ENCODE data around the gene SCYL3. TPM values are rescaled to one million over a fixed set of nuclear protein-coding genes. Genes with fewer than 3 reads are reported as not detected.
"Not testable (repeated sequence)": the region's sequence is repeated elsewhere in the genome, so short reads cannot be mapped to it uniquely, and the experiment has no call there.

The SCYL3 gene
- total RNA-seq, 2 experiments from 2014 or later, result 3.5 to 3.6 TPM

DNA sequence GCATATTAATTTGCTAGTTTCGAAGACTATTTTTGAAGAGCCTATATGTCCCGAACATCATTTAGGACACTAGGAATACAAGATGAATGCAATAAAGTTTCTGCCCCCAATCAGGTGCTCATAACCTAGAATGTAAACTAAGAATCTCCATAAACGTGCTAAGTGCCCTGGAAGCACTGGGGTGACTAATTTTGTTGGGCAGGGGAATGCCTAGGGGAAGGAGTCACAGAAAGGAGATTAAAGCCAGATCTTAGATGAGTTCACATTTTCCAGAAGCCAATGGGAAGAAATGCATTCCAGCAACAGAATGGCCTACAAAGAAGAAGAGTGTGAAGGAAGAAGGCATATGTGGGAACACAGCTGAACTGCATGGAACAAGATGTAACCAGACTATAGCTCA, 19.5 kb downstream of the SCYL3 start:
- H3K27ac Mint-ChIP-seq, result no peak overlapping the region

DNA sequence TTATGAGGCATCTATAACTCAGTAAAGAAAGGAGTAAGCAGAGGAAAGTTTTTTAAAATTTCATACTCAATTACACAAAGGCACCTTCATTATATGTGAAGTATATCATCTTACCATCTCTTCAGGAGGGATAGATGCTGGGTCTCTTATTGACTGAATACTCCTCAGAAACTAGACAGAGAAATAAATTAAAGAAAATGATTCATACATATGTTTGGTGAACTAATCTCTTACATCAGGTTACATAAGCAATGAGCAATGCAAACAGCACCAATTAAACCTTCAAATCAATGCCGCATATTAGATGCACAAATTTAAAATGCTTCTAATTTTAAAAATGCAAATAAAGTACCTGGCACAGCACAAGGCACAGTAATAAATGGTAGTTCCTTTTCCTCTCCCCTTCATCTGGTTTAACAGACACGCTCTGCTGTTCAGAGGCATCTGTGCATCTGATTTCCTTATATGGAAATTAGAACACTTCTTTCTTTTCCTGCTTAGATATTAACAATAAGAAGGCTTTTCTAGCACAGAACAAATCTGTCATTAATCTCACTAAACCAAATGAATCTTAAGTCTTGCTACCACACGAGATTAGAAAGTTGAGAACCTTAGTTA, 20.0 kb downstream of the SCYL3 start:
- ChIA-PET POLR2A (no interaction called here), CTCF (no interaction called here)
- H3K27me3 ChIP-seq (ENCODE audit: control insufficient read depth in 1 of 2, insufficient read depth in 2 of 2, low read length in 2 of 2), result no peaks in the 10 kb centered on the region
- peaks cover 95% of the 10 kb centered on the region for H3K36me3 ChIP-seq (ENCODE audit: insufficient read depth, low read length)
- DNase-seq (no peak), ATAC-seq (ENCODE audit: poor library complexity) (no peak)
- H3K36me3 Mint-ChIP-seq (ENCODE audit: low read depth), result peaks cover 100% of the 10 kb centered on the region
- peaks cover 27% of the 10 kb centered on the region for H3K4me1 Mint-ChIP-seq (ENCODE audit: low read depth)
- H3K4me1 ChIP-seq (ENCODE audit: insufficient read depth, low read length), result no peaks in the 10 kb centered on the region
- H3K4me3 Mint-ChIP-seq, result no peak overlapping the region
- peaks cover 0 to 4% of the 10 kb centered on the region in 2 experiments for H3K9me3 ChIP-seq (ENCODE audit: control insufficient read depth in 1 of 2, insufficient read depth in 1 of 2, low read length in 2 of 2)
- H3K9me3 Mint-ChIP-seq, result no peaks in the 10 kb centered on the region
- TF ChIP-seq, protein P1, sequence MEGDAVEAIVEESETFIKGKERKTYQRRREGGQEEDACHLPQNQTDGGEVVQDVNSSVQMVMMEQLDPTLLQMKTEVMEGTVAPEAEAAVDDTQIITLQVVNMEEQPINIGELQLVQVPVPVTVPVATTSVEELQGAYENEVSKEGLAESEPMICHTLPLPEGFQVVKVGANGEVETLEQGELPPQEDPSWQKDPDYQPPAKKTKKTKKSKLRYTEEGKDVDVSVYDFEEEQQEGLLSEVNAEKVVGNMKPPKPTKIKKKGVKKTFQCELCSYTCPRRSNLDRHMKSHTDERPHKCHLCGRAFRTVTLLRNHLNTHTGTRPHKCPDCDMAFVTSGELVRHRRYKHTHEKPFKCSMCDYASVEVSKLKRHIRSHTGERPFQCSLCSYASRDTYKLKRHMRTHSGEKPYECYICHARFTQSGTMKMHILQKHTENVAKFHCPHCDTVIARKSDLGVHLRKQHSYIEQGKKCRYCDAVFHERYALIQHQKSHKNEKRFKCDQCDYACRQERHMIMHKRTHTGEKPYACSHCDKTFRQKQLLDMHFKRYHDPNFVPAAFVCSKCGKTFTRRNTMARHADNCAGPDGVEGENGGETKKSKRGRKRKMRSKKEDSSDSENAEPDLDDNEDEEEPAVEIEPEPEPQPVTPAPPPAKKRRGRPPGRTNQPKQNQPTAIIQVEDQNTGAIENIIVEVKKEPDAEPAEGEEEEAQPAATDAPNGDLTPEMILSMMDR (IDR thresholded peaks at IDR 0.05), result no peak
- H3K4me3 ChIP-seq (ENCODE audit: low read length), result no peak overlapping the region
- intact Hi-C loops (cut with DNase I, micrococcal nuclease), result no loop called here
- no peak overlapping the region for H3K27ac ChIP-seq (ENCODE audit: low read depth in 1 of 2, low read length in 2 of 2)
- H3K27me3 Mint-ChIP-seq, result no peaks in the 10 kb centered on the region
- peak overlapping the region; percentile 56 for H3K27ac Mint-ChIP-seq

More for the DNA sequence above, 19.5 kb downstream of the SCYL3 start:
- Histone ChIP-seq H3K4me3 (ENCODE audit: low read length) (no peak overlapping the region), H3K27me3 (ENCODE audit: control insufficient read depth in 1 of 2, insufficient read depth in 2 of 2, low read length in 2 of 2) (no peaks in the 10 kb centered on the region), H3K9me3 (ENCODE audit: control insufficient read depth in 1 of 2, insufficient read depth in 1 of 2, low read length in 2 of 2) (peaks cover 0 to 4% of the 10 kb centered on the region in 2 experiments), H3K36me3 (ENCODE audit: insufficient read depth, low read length) (peaks cover 95% of the 10 kb centered on the region), H3K4me1 (ENCODE audit: insufficient read depth, low read length) (no peaks in the 10 kb centered on the region), H3K27ac (ENCODE audit: low read depth in 1 of 2, low read length in 2 of 2) (no peak overlapping the region)
- POLR2A ChIA-PET, result no interaction called here
- intact Hi-C loops (cut with DNase I, micrococcal nuclease), result no loop called here
- H3K9me3 Mint-ChIP-seq, result no peaks in the 10 kb centered on the region
- no peaks in the 10 kb centered on the region for H3K27me3 Mint-ChIP-seq
- no peak for ATAC-seq (ENCODE audit: poor library complexity)
- TF ChIP-seq, protein P1 (IDR thresholded peaks at IDR 0.05), result no peak
- DNase-seq, result no peak
- CTCF ChIA-PET, result no interaction called here
- no peak overlapping the region for H3K4me3 Mint-ChIP-seq
- H3K4me1 Mint-ChIP-seq (ENCODE audit: low read depth), result peaks cover 32% of the 10 kb centered on the region
- peaks cover 100% of the 10 kb centered on the region for H3K36me3 Mint-ChIP-seq (ENCODE audit: low read depth)

DNA sequence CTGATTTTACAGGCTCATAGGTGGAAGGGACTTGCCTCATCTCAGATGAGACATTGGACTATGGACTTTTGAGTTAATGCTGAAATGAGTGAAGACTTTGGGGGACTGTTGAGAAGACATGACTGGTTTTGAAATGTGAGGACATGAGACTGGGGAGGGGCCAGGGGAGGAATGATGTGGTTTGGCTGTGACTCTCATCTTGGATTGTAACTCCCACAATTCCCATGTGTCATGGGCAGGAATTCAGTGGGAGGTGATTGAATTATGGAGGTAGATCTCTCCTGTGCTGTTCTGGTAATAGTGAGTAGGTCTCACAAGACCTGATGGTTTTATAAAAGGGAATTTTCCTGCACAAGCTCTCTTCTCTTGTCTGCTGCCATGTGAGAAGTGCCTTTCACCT, 20.8 kb downstream of the SCYL3 start:
- ATAC-seq (ENCODE audit: poor library complexity) (no peak), DNase-seq (no peak)
- peaks cover 95% of the 10 kb centered on the region for H3K36me3 ChIP-seq (ENCODE audit: insufficient read depth, low read length)
- Mint-ChIP-seq H3K27ac (peak overlapping the region; percentile 56), H3K27me3 (no peaks in the 10 kb centered on the region), H3K36me3 (ENCODE audit: low read depth) (peaks cover 100% of the 10 kb centered on the region), H3K9me3 (no peaks in the 10 kb centered on the region), H3K4me3 (no peak overlapping the region), H3K4me1 (ENCODE audit: low read depth) (peaks cover 22% of the 10 kb centered on the region)
- ChIA-PET CTCF (interaction anchor here (0.5 kb wide), 1 partner anchor 1940 kb away, joined by 4 read pairs; no protein-coding TSS in a partner anchor), POLR2A (no interaction called here)
- TF ChIP-seq, protein P1 (IDR thresholded peaks at IDR 0.05), result no peak
- intact Hi-C loops (cut with DNase I, micrococcal nuclease), result no loop called here
- no peaks in the 10 kb centered on the region for H3K4me1 ChIP-seq (ENCODE audit: insufficient read depth, low read length)
- peaks cover 0 to 4% of the 10 kb centered on the region in 2 experiments for H3K9me3 ChIP-seq (ENCODE audit: control insufficient read depth in 1 of 2, insufficient read depth in 1 of 2, low read length in 2 of 2)
- H3K4me3 ChIP-seq (ENCODE audit: low read length), result no peak overlapping the region
- no peaks in the 10 kb centered on the region for H3K27me3 ChIP-seq (ENCODE audit: control insufficient read depth in 1 of 2, insufficient read depth in 2 of 2, low read length in 2 of 2)
- H3K27ac ChIP-seq (ENCODE audit: low read depth in 1 of 2, low read length in 2 of 2), result no peak overlapping the region

DNA sequence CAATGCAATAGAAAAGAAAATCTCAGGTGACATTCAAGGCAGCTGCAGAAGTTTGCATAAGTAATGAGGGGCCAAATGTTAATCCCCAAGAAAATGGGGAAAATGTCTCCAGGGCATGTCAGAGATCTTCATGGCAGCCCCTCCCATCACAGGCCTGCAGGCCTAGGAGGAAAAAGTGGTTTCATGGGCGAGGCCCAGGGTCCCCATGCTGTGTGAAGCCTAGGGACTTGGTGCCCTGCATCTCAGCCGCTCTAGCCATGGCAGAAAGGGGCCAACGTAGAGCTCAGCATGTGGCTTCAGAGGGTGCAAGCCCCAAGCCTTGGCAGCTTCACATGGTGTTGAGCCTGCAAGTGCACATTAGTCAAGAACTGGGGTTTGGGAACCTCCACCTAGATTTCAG, 21.7 kb downstream of the SCYL3 start:
- DNase-seq; H3K4me1 ChIP-seq (ENCODE audit: insufficient read depth, low read length); H3K4me3 Mint-ChIP-seq; CTCF ChIA-PET; H3K27ac Mint-ChIP-seq; POLR2A ChIA-PET; H3K27me3 ChIP-seq (ENCODE audit: control insufficient read depth in 1 of 2, insufficient read depth in 2 of 2, low read length in 2 of 2); H3K9me3 Mint-ChIP-seq; ATAC-seq (ENCODE audit: poor library complexity); H3K27me3 Mint-ChIP-seq; H3K9me3 ChIP-seq (ENCODE audit: control insufficient read depth in 1 of 2, insufficient read depth in 1 of 2, low read length in 2 of 2); H3K4me3 ChIP-seq (ENCODE audit: low read length); H3K27ac ChIP-seq (ENCODE audit: low read depth in 1 of 2, low read length in 2 of 2); intact Hi-C loops (cut with DNase I, micrococcal nuclease): not testable (repeated sequence)
- peaks cover 95% of the 10 kb centered on the region for H3K36me3 ChIP-seq (ENCODE audit: insufficient read depth, low read length)
- Mint-ChIP-seq H3K36me3 (ENCODE audit: low read depth) (peaks cover 100% of the 10 kb centered on the region), H3K4me1 (ENCODE audit: low read depth) (peaks cover 22% of the 10 kb centered on the region)
